Esophagus squamous epithelium (tissue), 5 donors: ENCODE results near the gene CCDC187. TPM values are rescaled to one million over a fixed set of nuclear protein-coding genes. Genes with fewer than 3 reads are reported as not detected.

ENCODE experiments used
- DNase-seq: peaks from one replicate; lab custom pipeline; 2025; lab: John Stamatoyannopoulos, UW
- H3K27ac ChIP-seq, 4 donors: fragments of 200-600 bp; sonication (generic); one replicate each; pipeline ENCODE4 v1.5.1; 2016 to 2019; ENCODE audit warnings: mild to moderate bottlenecking in 1 of 4
- H3K27me3 ChIP-seq, 4 donors: fragments of 200-600 bp; sonication (generic); 1 replicate in 3 of 4; 2 replicates in 1 of 4; pipeline versions ENCODE4 v1.5.1 to v1.6.0; 2017 to 2021; ENCODE audit warnings: antibody characterized with exemption in 1 of 4
- H3K36me3 ChIP-seq, 3 donors: fragments of 200-600 bp; sonication (generic); one replicate each; pipeline ENCODE4 v1.5.1; 2016 to 2019
- H3K4me1 ChIP-seq, 3 donors: fragments of 200-600 bp; sonication (generic); one replicate each; pipeline ENCODE4 v1.5.1; 2017 to 2019
- H3K4me3 ChIP-seq, 4 donors: fragments of 200-600 bp; sonication (generic); 1 replicate in 3 of 4; 2 replicates in 1 of 4; pipeline ENCODE4 v1.5.1; 2016 to 2019; ENCODE audit warnings: mild to moderate bottlenecking in 2 of 4, moderate library complexity in 1 of 4
- H3K9me3 ChIP-seq, 3 donors: fragments of 200-600 bp; sonication (generic); one replicate each; pipeline ENCODE4 v1.5.1; 2016 to 2019
- POLR2A ChIP-seq, 4 donors: fragments of 450-650 bp; IDR thresholded peaks; one replicate each; pipeline ENCODE4 v1.6.1; 2017; ENCODE audit warnings: antibody characterized with exemption in 4 of 4, mild to moderate bottlenecking in 4 of 4, moderate library complexity in 3 of 4
- WGBS, 2 donors: methylation state at CpG; one replicate each; pipeline ENCODE4 v1.1.5; 2018; 5-methylcytosine and 5-hydroxymethylcytosine counted together
- intact Hi-C: fragments of 100-400 bp; cut with DNase I; formaldehyde crosslinking; loops from one replicate; pipeline ENCODE4 v1.15.0; 2022
- total RNA-seq, 4 donors: library from RNA; depleted of rRNA; stranded (reverse); fragments of >200 nt; gene quantifications; one replicate each; pipeline ENCODE4 v1.1.0, GENCODE V29; 2016
- TF ChIP-seq, protein P1 (sequence below), 6 experiments: fragments of 450-650 bp in 4 of 6; fragments of 200-600 bp in 2 of 6; sonication (generic) in 2 of 6; IDR thresholded peaks; one replicate each; pipeline ENCODE4 v1.5.1; 2016 to 2019; ENCODE audit warnings: antibody characterized with exemption in 6 of 6, mild to moderate bottlenecking in 4 of 6, moderate library complexity in 4 of 6
- donor health status: DM: yes; HTN: yes; CAD: no.

Gene CCDC187
- total RNA-seq, 4 donors from 2014 or later: not detected

DNA sequence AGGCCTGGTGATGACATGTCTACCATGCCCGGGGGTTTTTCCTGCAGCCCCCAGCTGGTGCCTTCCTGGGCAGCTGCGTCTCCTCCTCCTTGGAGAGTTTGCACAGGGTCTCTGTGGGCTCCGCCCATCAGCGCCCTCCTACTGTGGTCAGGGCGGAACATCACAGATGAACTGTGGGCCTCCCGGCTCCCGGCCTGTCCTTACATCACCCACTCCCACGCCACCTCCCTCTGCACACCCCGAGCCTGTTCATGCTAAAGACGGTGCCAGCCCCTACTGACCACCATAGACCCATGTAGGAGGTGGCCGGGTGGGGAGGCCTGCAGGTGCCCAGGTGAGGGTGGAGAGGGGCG is 36.0 kb upstream of the CCDC187 start:
- Histone ChIP-seq H3K36me3 (peaks cover 0 to 24% (median 0%) of the 10 kb centered on the region in 3 donors), H3K4me1 (peaks cover 16 to 32% (median 17%) of the 10 kb centered on the region in 3 donors), H3K9me3 (no peaks in the 10 kb centered on the region), H3K27me3 (peaks cover 0 to 14% (median 0%) of the 10 kb centered on the region in 4 donors), H3K27ac (no peak overlapping the region), H3K4me3 (no peak overlapping the region)
- intact Hi-C loops: no loop called here
- TF ChIP-seq, protein P1, sequence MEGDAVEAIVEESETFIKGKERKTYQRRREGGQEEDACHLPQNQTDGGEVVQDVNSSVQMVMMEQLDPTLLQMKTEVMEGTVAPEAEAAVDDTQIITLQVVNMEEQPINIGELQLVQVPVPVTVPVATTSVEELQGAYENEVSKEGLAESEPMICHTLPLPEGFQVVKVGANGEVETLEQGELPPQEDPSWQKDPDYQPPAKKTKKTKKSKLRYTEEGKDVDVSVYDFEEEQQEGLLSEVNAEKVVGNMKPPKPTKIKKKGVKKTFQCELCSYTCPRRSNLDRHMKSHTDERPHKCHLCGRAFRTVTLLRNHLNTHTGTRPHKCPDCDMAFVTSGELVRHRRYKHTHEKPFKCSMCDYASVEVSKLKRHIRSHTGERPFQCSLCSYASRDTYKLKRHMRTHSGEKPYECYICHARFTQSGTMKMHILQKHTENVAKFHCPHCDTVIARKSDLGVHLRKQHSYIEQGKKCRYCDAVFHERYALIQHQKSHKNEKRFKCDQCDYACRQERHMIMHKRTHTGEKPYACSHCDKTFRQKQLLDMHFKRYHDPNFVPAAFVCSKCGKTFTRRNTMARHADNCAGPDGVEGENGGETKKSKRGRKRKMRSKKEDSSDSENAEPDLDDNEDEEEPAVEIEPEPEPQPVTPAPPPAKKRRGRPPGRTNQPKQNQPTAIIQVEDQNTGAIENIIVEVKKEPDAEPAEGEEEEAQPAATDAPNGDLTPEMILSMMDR (IDR thresholded peaks at IDR 0.05): no peak
- no peak for TF ChIP-seq POLR2A (IDR thresholded peaks at IDR 0.05)
- DNase-seq: no peak
- WGBS, 2 donors: 100% methylated on average over 1 of the region's 12 CpGs; no CpG with 5 or more reads in 1 of the 2 donors

DNA sequence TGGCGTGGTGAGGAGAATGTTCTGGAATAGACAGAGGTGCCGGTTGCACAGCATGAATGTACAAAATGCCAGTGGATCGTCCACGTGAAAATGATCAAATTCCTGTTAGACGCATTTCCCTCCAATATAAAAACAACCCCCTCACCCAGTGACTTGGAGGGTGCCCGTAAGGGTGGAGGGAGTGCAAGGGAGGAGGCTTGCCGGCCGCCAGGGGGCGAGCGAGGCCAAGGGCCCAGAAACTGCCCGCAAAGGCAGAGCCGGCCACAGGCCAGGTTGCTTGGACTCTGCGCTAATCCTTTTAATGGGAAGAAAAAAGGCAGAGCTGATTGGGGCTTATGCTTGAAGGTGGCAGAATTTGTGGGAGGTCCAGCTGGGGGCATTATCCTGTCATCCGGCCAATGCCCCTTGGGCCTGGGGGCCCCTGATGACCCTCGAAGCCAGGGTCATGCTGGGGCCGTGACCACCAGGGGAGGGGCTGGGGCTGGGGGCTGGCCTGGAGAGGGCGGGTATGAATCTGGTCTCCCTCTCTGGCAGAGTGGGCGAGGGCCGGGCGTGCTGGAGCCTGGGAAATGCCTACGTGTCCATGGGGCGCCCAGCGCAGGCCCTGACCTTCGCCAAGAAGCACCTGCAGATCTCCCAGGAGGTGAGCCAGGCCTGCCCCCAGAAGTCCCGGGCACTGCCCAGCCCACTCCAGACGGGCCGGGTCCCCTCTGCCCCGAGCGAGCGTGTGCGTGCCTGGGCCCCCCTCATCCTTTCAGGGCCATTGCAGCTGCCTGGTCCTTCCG is 35.5 kb upstream of the CCDC187 start:
- WGBS, 2 donors: 44 to 60% methylated on average over 8 to 14 of the region's 32 CpGs
- Histone ChIP-seq H3K4me3 (no peak overlapping the region), H3K27me3 (peaks cover 0 to 14% (median 0%) of the 10 kb centered on the region in 4 donors), H3K36me3 (peaks cover 0 to 24% (median 0%) of the 10 kb centered on the region in 3 donors), H3K27ac (no peak overlapping the region), H3K4me1 (peaks cover 14 to 26% (median 16%) of the 10 kb centered on the region in 3 donors), H3K9me3 (no peaks in the 10 kb centered on the region)
- no peak for DNase-seq
- TF ChIP-seq, protein P1 (IDR thresholded peaks at IDR 0.05): peak; percentile 66 to 91 (median 86)
- TF ChIP-seq POLR2A (IDR thresholded peaks at IDR 0.05): no peak
- intact Hi-C loops: no loop called here

DNA sequence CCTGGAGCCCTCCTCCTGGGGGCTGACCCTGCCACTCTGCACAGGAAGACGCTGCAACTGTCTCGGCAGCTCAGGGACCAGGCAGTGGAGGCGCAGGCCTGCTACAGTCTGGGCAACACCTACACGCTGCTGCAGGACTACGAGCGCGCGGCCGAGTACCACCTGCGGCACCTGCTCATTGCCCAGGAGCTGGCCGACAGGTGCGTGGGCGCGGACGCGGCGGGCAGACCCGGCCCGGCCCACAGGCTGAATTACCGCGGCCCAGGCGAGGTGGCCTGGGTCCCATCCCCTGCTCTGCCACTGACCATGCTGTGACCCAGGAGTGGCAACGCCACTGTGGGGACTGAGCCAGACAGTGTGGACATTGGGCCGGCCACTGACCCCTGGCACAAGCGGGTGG is 34.6 kb upstream of the CCDC187 start:
- intact Hi-C loops: no loop called here
- H3K9me3 ChIP-seq: no peaks in the 10 kb centered on the region
- H3K27ac ChIP-seq: no peak overlapping the region

DNA sequence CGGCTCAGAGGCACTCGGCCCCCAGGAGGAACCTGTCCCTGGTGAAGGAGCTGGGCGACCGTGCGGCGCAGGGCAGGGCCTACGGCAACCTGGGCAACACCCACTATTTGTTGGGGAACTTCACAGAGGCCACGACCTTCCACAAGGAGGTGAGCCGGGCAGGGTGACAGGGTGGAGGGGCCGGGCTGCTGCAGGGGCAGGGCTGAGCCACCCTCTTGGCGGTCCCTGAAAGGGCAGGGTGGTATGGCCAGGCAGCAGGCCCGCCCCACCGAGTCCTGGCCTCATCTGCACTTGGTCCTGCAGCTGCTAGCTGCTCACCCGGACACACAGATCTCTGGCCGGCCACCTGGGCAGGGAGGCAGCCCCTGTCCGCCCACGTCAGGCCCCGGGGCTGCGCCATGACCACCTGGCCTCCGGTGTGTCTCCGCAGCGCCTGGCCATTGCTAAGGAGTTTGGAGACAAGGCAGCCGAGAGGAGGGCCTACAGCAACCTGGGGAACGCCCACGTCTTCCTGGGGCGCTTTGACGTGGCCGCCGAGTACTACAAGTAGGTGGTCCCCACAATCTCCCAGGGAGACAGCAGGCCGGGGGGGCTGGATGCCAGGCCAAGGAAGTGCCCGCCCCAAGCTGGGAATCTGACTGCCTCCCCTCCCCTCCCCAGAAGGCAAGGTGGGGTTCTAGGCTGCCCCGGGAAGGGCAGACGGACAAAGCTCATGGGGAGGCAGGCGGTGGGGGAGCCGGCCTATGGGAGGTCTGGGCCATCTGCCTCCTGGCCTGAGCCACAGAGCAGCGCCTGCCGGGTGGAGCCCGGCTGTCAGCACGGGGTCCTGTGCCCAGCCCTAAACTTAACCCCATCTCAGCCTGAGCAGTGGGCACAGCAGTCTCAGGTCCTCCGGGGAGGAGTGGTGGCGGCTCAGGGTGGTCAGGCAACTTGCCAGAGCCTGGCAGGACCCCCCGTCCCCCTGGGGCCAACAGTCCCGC is 33.8 kb upstream of the CCDC187 start:
- no peak overlapping the region for H3K4me3 ChIP-seq
- 87% methylated on average over 3 of the region's 43 CpGs; no CpG with 5 or more reads in 1 of the 2 donors for WGBS, 2 donors
- peaks cover 0 to 8% (median 0%) of the 10 kb centered on the region in 4 donors for H3K27me3 ChIP-seq
- TF ChIP-seq, protein P1 (IDR thresholded peaks at IDR 0.05): no peak
- TF ChIP-seq POLR2A (IDR thresholded peaks at IDR 0.05): no peak
- no peak overlapping the region for H3K27ac ChIP-seq
- no peak for DNase-seq
- peaks cover 8 to 18% (median 11%) of the 10 kb centered on the region in 3 donors for H3K4me1 ChIP-seq
- H3K9me3 ChIP-seq: no peaks in the 10 kb centered on the region
- intact Hi-C loops: no loop called here
- H3K36me3 ChIP-seq: peaks cover 0 to 24% (median 0%) of the 10 kb centered on the region in 3 donors

More for the DNA sequence above, 34.6 kb upstream of the CCDC187 start:
- Histone ChIP-seq H3K36me3 (peaks cover 0 to 24% (median 0%) of the 10 kb centered on the region in 3 donors), H3K4me1 (peaks cover 14 to 25% (median 16%) of the 10 kb centered on the region in 3 donors), H3K4me3 (no peak overlapping the region), H3K27me3 (peaks cover 0 to 14% (median 0%) of the 10 kb centered on the region in 4 donors)
- WGBS, 2 donors: 60% methylated on average over 2 of the region's 25 CpGs; no CpG with 5 or more reads in 1 of the 2 donors
- no peak for DNase-seq
- TF ChIP-seq POLR2A (IDR thresholded peaks at IDR 0.05): no peak
- TF ChIP-seq, protein P1 (IDR thresholded peaks at IDR 0.05): no peak
